ENCODE results near the gene RAVER1.

RAVER1 gene

GRCh38 chr19:10321417-10321797 is 11.9 kb downstream of the RAVER1 start:
- H3K4me3 ChIP-seq (ENCODE audit: low read length), result no peak overlapping the region
- no peak for TF ChIP-seq CTCF (conservative IDR thresholded peaks at IDR 0.05; ENCODE audit: low read depth, low read length)
- no peak for DNase-seq (ENCODE audit: low read depth)

- DNase-seq (ENCODE audit: low read depth), result no peak
- no peak overlapping the region for H3K4me3 ChIP-seq (ENCODE audit: low read length)
- TF ChIP-seq CTCF (conservative IDR thresholded peaks at IDR 0.05; ENCODE audit: low read depth, low read length), result no peak
Measured at GRCh38 chr19:10320602-10321416, 12.5 kb downstream of the RAVER1 start.

- DNase-seq (ENCODE audit: low read depth), result no peak
- no peak overlapping the region for H3K4me3 ChIP-seq (ENCODE audit: low read length)
- TF ChIP-seq CTCF (conservative IDR thresholded peaks at IDR 0.05; ENCODE audit: low read depth, low read length), result no peak
Measured at GRCh38 chr19:10318807-10319682, 14.3 kb downstream of the RAVER1 start.

- DNase-seq (ENCODE audit: low read depth), result no peak
- no peak overlapping the region for H3K4me3 ChIP-seq (ENCODE audit: low read length)
- TF ChIP-seq CTCF (conservative IDR thresholded peaks at IDR 0.05; ENCODE audit: low read depth, low read length), result no peak
Measured at GRCh38 chr19:10317857-10318462, 15.4 kb downstream of the RAVER1 start.

- TF ChIP-seq CTCF (conservative IDR thresholded peaks at IDR 0.05; ENCODE audit: low read depth, low read length), result no peak
- no peak for DNase-seq (ENCODE audit: low read depth)
- no peak overlapping the region for H3K4me3 ChIP-seq (ENCODE audit: low read length)
Measured at GRCh38 chr19:10317045-10317856, 16.1 kb downstream of the RAVER1 start.

GRCh38 chr19:10316229-10317044 is 16.9 kb downstream of the RAVER1 start:
- H3K4me3 ChIP-seq (ENCODE audit: low read length), result no peak overlapping the region
- DNase-seq (ENCODE audit: low read depth), result no peak
- TF ChIP-seq CTCF (conservative IDR thresholded peaks at IDR 0.05; ENCODE audit: low read depth, low read length), result no peak

All from retinal pigment epithelial cell (primary cell).